Ishikawa (cell line): Measurements from ENCODE around the gene CDKN2D.

Experiments
- CEBPB ChIP-seq: IDR thresholded peaks from 2 replicates; pipeline ENCODE4 v1.6.1; 2012
- CREB1 ChIP-seq: IDR thresholded peaks from 2 replicates; pipeline ENCODE4 v1.6.1; 2012; ENCODE audit warnings: low read depth
- EGR1 ChIP-seq: IDR thresholded peaks from 2 replicates; pipeline ENCODE4 v1.6.1; 2012
- EP300 ChIP-seq: IDR thresholded peaks from 2 replicates; pipeline ENCODE4 v1.6.1; 2012; ENCODE audit warnings: borderline replicate concordance
- FOXM1 ChIP-seq: IDR thresholded peaks from 2 replicates; pipeline ENCODE4 v1.6.1; 2012; ENCODE audit warnings: low read depth, borderline replicate concordance
- MAX ChIP-seq: IDR thresholded peaks from 2 replicates; pipeline ENCODE4 v1.6.1; 2012
- NFIC ChIP-seq: IDR thresholded peaks from 2 replicates; pipeline ENCODE4 v1.6.1; 2012
- RAD21 ChIP-seq: IDR thresholded peaks from 2 replicates; pipeline ENCODE4 v1.6.1; 2012; ENCODE audit warnings: low read depth
- TAF1 ChIP-seq: IDR thresholded peaks from 2 replicates; pipeline ENCODE4 v1.6.1; 2012; ENCODE audit warnings: low read depth, mild to moderate bottlenecking
- TCF12 ChIP-seq: IDR thresholded peaks from 2 replicates; pipeline ENCODE4 v1.6.1; 2012; ENCODE audit warnings: low read depth
- TEAD4 ChIP-seq: IDR thresholded peaks from 2 replicates; pipeline ENCODE4 v1.6.1; 2012
- YY1 ChIP-seq: IDR thresholded peaks from 2 replicates; pipeline ENCODE4 v1.6.1; 2012; ENCODE audit warnings: low read depth
- ZBTB7A ChIP-seq: IDR thresholded peaks from 2 replicates; pipeline ENCODE4 v1.6.1; 2012; ENCODE audit warnings: low read depth
- TF ChIP-seq, protein P1 (sequence below): IDR thresholded peaks from 2 replicates; pipeline ENCODE4 v1.6.1; 2012; ENCODE audit warnings: low read depth, mild to moderate bottlenecking
- TF ChIP-seq, protein P2 (sequence below): IDR thresholded peaks from 2 replicates; pipeline ENCODE4 v1.6.1; 2012

Gene CDKN2D

GRCh38 chr19:10562609-10563008 is 6.2 kb downstream of the CDKN2D start:
- TF ChIP-seq RAD21 (no peak), NFIC (no peak), YY1 (no peak), EP300 (no peak), ZBTB7A (no peak), TEAD4 (no peak), FOXM1 (no peak), CEBPB (no peak), TAF1 (no peak), MAX (no peak)
- TF ChIP-seq, protein P1, sequence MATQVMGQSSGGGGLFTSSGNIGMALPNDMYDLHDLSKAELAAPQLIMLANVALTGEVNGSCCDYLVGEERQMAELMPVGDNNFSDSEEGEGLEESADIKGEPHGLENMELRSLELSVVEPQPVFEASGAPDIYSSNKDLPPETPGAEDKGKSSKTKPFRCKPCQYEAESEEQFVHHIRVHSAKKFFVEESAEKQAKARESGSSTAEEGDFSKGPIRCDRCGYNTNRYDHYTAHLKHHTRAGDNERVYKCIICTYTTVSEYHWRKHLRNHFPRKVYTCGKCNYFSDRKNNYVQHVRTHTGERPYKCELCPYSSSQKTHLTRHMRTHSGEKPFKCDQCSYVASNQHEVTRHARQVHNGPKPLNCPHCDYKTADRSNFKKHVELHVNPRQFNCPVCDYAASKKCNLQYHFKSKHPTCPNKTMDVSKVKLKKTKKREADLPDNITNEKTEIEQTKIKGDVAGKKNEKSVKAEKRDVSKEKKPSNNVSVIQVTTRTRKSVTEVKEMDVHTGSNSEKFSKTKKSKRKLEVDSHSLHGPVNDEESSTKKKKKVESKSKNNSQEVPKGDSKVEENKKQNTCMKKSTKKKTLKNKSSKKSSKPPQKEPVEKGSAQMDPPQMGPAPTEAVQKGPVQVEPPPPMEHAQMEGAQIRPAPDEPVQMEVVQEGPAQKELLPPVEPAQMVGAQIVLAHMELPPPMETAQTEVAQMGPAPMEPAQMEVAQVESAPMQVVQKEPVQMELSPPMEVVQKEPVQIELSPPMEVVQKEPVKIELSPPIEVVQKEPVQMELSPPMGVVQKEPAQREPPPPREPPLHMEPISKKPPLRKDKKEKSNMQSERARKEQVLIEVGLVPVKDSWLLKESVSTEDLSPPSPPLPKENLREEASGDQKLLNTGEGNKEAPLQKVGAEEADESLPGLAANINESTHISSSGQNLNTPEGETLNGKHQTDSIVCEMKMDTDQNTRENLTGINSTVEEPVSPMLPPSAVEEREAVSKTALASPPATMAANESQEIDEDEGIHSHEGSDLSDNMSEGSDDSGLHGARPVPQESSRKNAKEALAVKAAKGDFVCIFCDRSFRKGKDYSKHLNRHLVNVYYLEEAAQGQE = no peak

DNA sequence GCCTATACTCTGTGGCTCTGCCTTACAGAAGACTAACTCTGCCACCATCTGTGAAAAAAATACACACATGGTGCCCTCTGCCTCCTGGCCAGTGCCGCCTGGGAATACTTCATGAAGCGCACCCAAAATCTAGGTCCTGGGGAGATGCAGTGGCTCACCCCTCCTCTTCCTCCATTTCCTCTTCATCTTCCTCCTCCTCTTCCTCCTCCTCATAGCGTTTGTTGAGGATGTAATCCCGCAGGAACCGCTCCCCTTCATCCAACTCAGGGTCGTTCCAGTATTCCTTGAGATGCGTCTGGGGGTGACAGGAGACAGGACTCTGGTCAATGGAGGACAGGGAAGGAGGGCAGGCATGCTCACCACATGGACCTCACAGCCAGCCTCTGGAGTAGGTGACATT is 8.6 kb downstream of the CDKN2D start:
- TF ChIP-seq TAF1 = no peak
- no peak for TF ChIP-seq RAD21
- no peak for TF ChIP-seq EGR1
- no peak for TF ChIP-seq CREB1
- TF ChIP-seq TCF12 = no peak
- TF ChIP-seq, protein P1 = no peak
- no peak for TF ChIP-seq ZBTB7A
- TF ChIP-seq CEBPB = no peak
- TF ChIP-seq, protein P2, sequence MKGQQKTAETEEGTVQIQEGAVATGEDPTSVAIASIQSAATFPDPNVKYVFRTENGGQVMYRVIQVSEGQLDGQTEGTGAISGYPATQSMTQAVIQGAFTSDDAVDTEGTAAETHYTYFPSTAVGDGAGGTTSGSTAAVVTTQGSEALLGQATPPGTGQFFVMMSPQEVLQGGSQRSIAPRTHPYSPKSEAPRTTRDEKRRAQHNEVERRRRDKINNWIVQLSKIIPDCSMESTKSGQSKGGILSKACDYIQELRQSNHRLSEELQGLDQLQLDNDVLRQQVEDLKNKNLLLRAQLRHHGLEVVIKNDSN = no peak
- no peak for TF ChIP-seq NFIC
- TF ChIP-seq TEAD4 = no peak
- TF ChIP-seq EP300 = no peak
- TF ChIP-seq MAX = no peak
- TF ChIP-seq FOXM1 = no peak
- no peak for TF ChIP-seq YY1

DNA sequence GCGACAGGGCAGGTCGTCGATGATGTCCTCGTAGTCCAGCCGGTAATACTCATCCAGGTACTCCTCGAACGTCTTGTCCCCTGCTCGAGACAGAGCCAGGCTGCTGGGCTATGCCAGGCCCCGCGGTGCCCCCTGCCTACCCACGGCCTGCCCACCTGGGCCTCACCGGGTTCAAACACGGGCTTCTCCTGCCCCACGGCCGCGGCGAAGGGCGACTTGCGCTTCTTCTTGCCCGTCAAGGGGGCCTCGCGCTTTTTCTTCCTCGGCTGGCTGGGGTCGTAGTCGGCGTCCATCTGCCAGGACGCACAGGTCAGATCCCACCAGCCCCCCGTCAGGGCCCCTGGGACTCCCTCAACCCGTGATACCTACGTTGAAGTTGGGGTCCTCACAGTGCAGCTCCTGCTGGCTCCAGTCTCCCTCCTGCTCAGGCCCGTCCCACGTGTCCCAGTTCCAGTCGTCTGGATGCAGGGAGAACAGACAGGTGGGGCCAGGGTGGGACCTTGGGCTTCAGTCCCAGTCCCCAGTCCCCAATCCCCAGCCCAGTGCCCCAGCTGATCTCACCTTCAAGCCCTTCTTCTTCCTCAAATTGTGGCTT is 11.1 kb downstream of the CDKN2D start:
- TF ChIP-seq TCF12 (no peak), TAF1 (no peak), EP300 (no peak), MAX (no peak), YY1 (no peak), NFIC (no peak), TEAD4 (no peak), RAD21 (no peak), CEBPB (no peak), CREB1 (no peak), ZBTB7A (no peak), EGR1 (no peak), FOXM1 (no peak)
- TF ChIP-seq, protein P1 = no peak
- TF ChIP-seq, protein P2 = no peak

GRCh38 chr19:10555610-10555973 is 13.2 kb downstream of the CDKN2D start:
- TF ChIP-seq TAF1 (no peak), EGR1 (no peak), EP300 (no peak), YY1 (no peak), ZBTB7A (no peak), TEAD4 (no peak)
